Neural progenitor cell (in vitro differentiated cells): ENCODE data around the gene PLCL1. TPM values are rescaled to one million over a fixed set of nuclear protein-coding genes. Genes with fewer than 3 reads are reported as not detected.
A peak's percentile ranks its signal among the peaks of the same experiment; 100 is the strongest.

ENCODE experiments used
- DNase-seq: peaks from one replicate; pipeline ENCODE4 v3.0.0-alpha.2; 2016; ENCODE audit warnings: low spot score
- H2AFZ ChIP-seq: fragments of 200-600 bp; sonication (generic); replicated peaks from 2 replicates; pipeline ENCODE4 v1.6.1; 2016; ENCODE audit warnings: antibody characterized with exemption
- H3F3A ChIP-seq: fragments of 200-600 bp; sonication (generic); 2 replicates; pipeline ENCODE4 v1.6.1; 2016; ENCODE audit warnings: antibody characterized with exemption, low read depth
- H3K27ac ChIP-seq: fragments of 200-600 bp; sonication (generic); 2 replicates; pipeline ENCODE4 v1.5.1; 2016; ENCODE audit warnings: mild to moderate bottlenecking
- H3K27me3 ChIP-seq: fragments of 200-600 bp; sonication (generic); 2 replicates; pipeline ENCODE4 v1.6.1; 2016; ENCODE audit warnings: mild to moderate bottlenecking, moderate library complexity
- H3K36me3 ChIP-seq: fragments of 200-600 bp; sonication (generic); 2 replicates; pipeline ENCODE4 v1.5.1; 2016
- H3K4me1 ChIP-seq: fragments of 200-600 bp; sonication (generic); 2 replicates; pipeline ENCODE4 v1.6.1; 2016; ENCODE audit warnings: mixed run types
- H3K4me2 ChIP-seq: fragments of 200-600 bp; sonication (generic); 2 replicates; pipeline ENCODE4 v1.6.1; 2016
- H3K4me3 ChIP-seq: fragments of 200-600 bp; sonication (generic); 2 replicates; pipeline ENCODE4 v1.5.1; 2016
- H3K79me2 ChIP-seq: fragments of 200-600 bp; sonication (generic); 2 replicates; pipeline ENCODE4 v1.6.1; 2016; ENCODE audit warnings: low read depth
- H3K9ac ChIP-seq: fragments of 200-600 bp; sonication (generic); 2 replicates; pipeline ENCODE4 v1.6.1; 2016
- H3K9me3 ChIP-seq: fragments of 200-600 bp; sonication (generic); 2 replicates; pipeline ENCODE4 v1.5.1; 2016; ENCODE audit warnings: low read depth
- H4K20me1 ChIP-seq: fragments of 200-600 bp; sonication (generic); 2 replicates; pipeline ENCODE4 v1.6.1; 2016; ENCODE audit warnings: low read depth
- H3K27ac Mint-ChIP-seq: 3 replicates; pipeline ENCODE4 v1.8.0; 2021; ENCODE audit warnings: mixed read lengths
- H3K27me3 Mint-ChIP-seq: 2 replicates; pipeline ENCODE4 v1.8.0; 2022; ENCODE audit warnings: low read depth, mild to moderate bottlenecking, inconsistent platforms, moderate library complexity, mixed read lengths; ENCODE audit not compliant: insufficient read depth
- H3K36me3 Mint-ChIP-seq: 3 replicates; pipeline ENCODE4 v1.8.0; 2021; ENCODE audit warnings: mixed read lengths
- H3K4me1 Mint-ChIP-seq: 3 replicates; pipeline ENCODE4 v1.8.0; 2021; ENCODE audit warnings: mixed read lengths
- H3K4me3 Mint-ChIP-seq: 3 replicates; pipeline ENCODE4 v1.8.0; 2021; ENCODE audit warnings: mild to moderate bottlenecking, moderate library complexity, mixed read lengths
- H3K9me3 Mint-ChIP-seq: 3 replicates; pipeline ENCODE4 v1.8.0; 2020; ENCODE audit warnings: mixed read lengths
- CTCF ChIP-seq: fragments of 200-600 bp; sonication (generic); IDR thresholded peaks from 2 replicates; pipeline ENCODE4 v1.5.1; 2017; ENCODE audit warnings: antibody characterized with exemption, mild to moderate bottlenecking
- EZH2 ChIP-seq: fragments of 200-600 bp; sonication (generic); IDR thresholded peaks from 2 replicates; pipeline ENCODE4 v1.6.1; 2017; ENCODE audit warnings: antibody characterized with exemption, mild to moderate bottlenecking, moderate library complexity
- EZH2phosphoT487 ChIP-seq: fragments of 200-600 bp; sonication (generic); IDR thresholded peaks from 2 replicates; pipeline ENCODE4 v1.6.1; 2017; ENCODE audit warnings: antibody characterized with exemption
- total RNA-seq: library from RNA; depleted of rRNA; stranded (reverse); fragments of >200 nt; gene quantifications from 2 replicates; pipeline ENCODE4 v1.2.3, GENCODE V29; 2015; ENCODE audit warnings: low replicate concordance

Gene PLCL1
- total RNA-seq, 1 donor from 2014 or later: 0.41 TPM

GRCh38 chr2:198098386-198098785 lies 294.0 kb downstream of the PLCL1 start:
- no peak overlapping the region for H3K27ac ChIP-seq
- H2AFZ ChIP-seq: no peak overlapping the region
- H3K4me2 ChIP-seq: no peak overlapping the region

GRCh38 chr2:198098918-198099317 lies 294.5 kb downstream of the PLCL1 start:
- Histone ChIP-seq H3K4me3 (no peak overlapping the region), H3K79me2 (no peaks in the 10 kb centered on the region), H4K20me1 (no peaks in the 10 kb centered on the region), H3K4me2 (no peak overlapping the region), H3K9ac (no peak overlapping the region), H3F3A (no peaks in the 10 kb centered on the region), H3K27ac (no peak overlapping the region), H3K27me3 (no peaks in the 10 kb centered on the region), H3K4me1 (no peaks in the 10 kb centered on the region), H2AFZ (no peak overlapping the region), H3K36me3 (no peaks in the 10 kb centered on the region), H3K9me3 (no peaks in the 10 kb centered on the region)
- TF ChIP-seq CTCF (no peak), EZH2phosphoT487 (no peak), EZH2 (no peak)
- peak; percentile 67 for DNase-seq
- no peaks in the 10 kb centered on the region for H3K36me3 Mint-ChIP-seq
- H3K27ac Mint-ChIP-seq: no peak overlapping the region
- no peaks in the 10 kb centered on the region for H3K4me1 Mint-ChIP-seq
- no peaks in the 10 kb centered on the region for H3K9me3 Mint-ChIP-seq
- no peak overlapping the region for H3K4me3 Mint-ChIP-seq
- no peaks in the 10 kb centered on the region for H3K27me3 Mint-ChIP-seq

More at GRCh38 chr2:198098386-198098785, 294.0 kb downstream of the PLCL1 start:
- Histone ChIP-seq H3K9ac (no peak overlapping the region), H3K79me2 (no peaks in the 10 kb centered on the region), H3F3A (no peaks in the 10 kb centered on the region), H3K9me3 (no peaks in the 10 kb centered on the region), H4K20me1 (no peaks in the 10 kb centered on the region), H3K36me3 (no peaks in the 10 kb centered on the region), H3K4me1 (no peaks in the 10 kb centered on the region), H3K4me3 (no peak overlapping the region), H3K27me3 (no peaks in the 10 kb centered on the region)
- no peak for DNase-seq
- H3K27ac Mint-ChIP-seq: no peak overlapping the region
- H3K4me1 Mint-ChIP-seq: no peaks in the 10 kb centered on the region
- no peak overlapping the region for H3K4me3 Mint-ChIP-seq
- no peaks in the 10 kb centered on the region for H3K27me3 Mint-ChIP-seq
- no peaks in the 10 kb centered on the region for H3K9me3 Mint-ChIP-seq
- TF ChIP-seq CTCF: no peak
- no peaks in the 10 kb centered on the region for H3K36me3 Mint-ChIP-seq

- TF ChIP-seq EZH2: no peak
- no peak for TF ChIP-seq CTCF
- no peak for TF ChIP-seq EZH2phosphoT487
- Mint-ChIP-seq H3K27me3 (no peaks in the 10 kb centered on the region), H3K27ac (no peak overlapping the region), H3K4me1 (no peaks in the 10 kb centered on the region), H3K9me3 (peaks cover 3% of the 10 kb centered on the region), H3K36me3 (no peaks in the 10 kb centered on the region), H3K4me3 (no peak overlapping the region)
- no peaks in the 10 kb centered on the region for H3K36me3 ChIP-seq
- H3K9ac ChIP-seq: no peak overlapping the region
- no peaks in the 10 kb centered on the region for H3K79me2 ChIP-seq
- no peak overlapping the region for H3K4me3 ChIP-seq
- no peak overlapping the region for H3K27ac ChIP-seq
- no peak for DNase-seq
- no peaks in the 10 kb centered on the region for H3F3A ChIP-seq
- H2AFZ ChIP-seq: no peak overlapping the region
- no peaks in the 10 kb centered on the region for H3K27me3 ChIP-seq
- H3K4me2 ChIP-seq: no peak overlapping the region
- H4K20me1 ChIP-seq: no peaks in the 10 kb centered on the region
- no peaks in the 10 kb centered on the region for H3K9me3 ChIP-seq
- no peaks in the 10 kb centered on the region for H3K4me1 ChIP-seq
Observed at GRCh38 chr2:198100346-198100745, 296.0 kb downstream of the PLCL1 start.

GRCh38 chr2:198101688-198102087 lies 297.3 kb downstream of the PLCL1 start:
- Histone ChIP-seq H2AFZ (no peak overlapping the region), H3K4me1 (no peaks in the 10 kb centered on the region), H3K36me3 (no peaks in the 10 kb centered on the region), H3K4me2 (no peak overlapping the region), H3F3A (no peaks in the 10 kb centered on the region), H3K9me3 (no peaks in the 10 kb centered on the region), H4K20me1 (no peaks in the 10 kb centered on the region), H3K79me2 (no peaks in the 10 kb centered on the region), H3K9ac (no peak overlapping the region), H3K27me3 (no peaks in the 10 kb centered on the region), H3K27ac (no peak overlapping the region), H3K4me3 (no peak overlapping the region)
- Mint-ChIP-seq H3K36me3 (no peaks in the 10 kb centered on the region), H3K9me3 (peaks cover 3% of the 10 kb centered on the region), H3K27ac (no peak overlapping the region), H3K27me3 (no peaks in the 10 kb centered on the region), H3K4me3 (no peak overlapping the region), H3K4me1 (no peaks in the 10 kb centered on the region)
- DNase-seq: no peak
- TF ChIP-seq EZH2 (no peak), EZH2phosphoT487 (no peak), CTCF (no peak)
